Neural cell (in vitro differentiated cells): Measurements from ENCODE around the gene ADGRL3. TPM values are rescaled to one million over a fixed set of nuclear protein-coding genes. Genes with fewer than 3 reads are reported as not detected.

ENCODE experiments used
- H2AFZ ChIP-seq: fragments of 200-600, 300-800 bp; sonication (generic), shearing (Covaris generic); 2 replicates; pipeline ENCODE4 v1.6.0; 2014; ENCODE audit warnings: low read depth, mild to moderate bottlenecking, antibody characterized with exemption, low read length, moderate library complexity
- H3F3A ChIP-seq: fragments of 200-600 bp; shearing (Covaris generic); 2 replicates; pipeline ENCODE4 v1.6.1; 2016; ENCODE audit warnings: mild to moderate bottlenecking, moderate library complexity, mixed read lengths, antibody characterized with exemption, low read length; ENCODE audit not compliant: insufficient read depth, poor library complexity, severe bottlenecking
- H3K27ac ChIP-seq: fragments of 200-600, 300-800 bp; sonication (generic), shearing (Covaris generic); 2 replicates; pipeline ENCODE4 v1.5.1; 2014; ENCODE audit warnings: mild to moderate bottlenecking, low read length, moderate library complexity
- H3K27me3 ChIP-seq: fragments of 300-800, 200-600 bp; sonication (generic), shearing (Covaris generic); 2 replicates; pipeline ENCODE4 v1.6.0; 2014; ENCODE audit warnings: mild to moderate bottlenecking, low read depth, low read length, moderate library complexity; ENCODE audit not compliant: insufficient read depth
- H3K36me3 ChIP-seq: fragments of 300-800, 200-600 bp; sonication (generic), shearing (Covaris generic); 2 replicates; pipeline ENCODE4 v1.5.1; 2014; ENCODE audit warnings: mild to moderate bottlenecking, antibody characterized with exemption, low read length, moderate library complexity; ENCODE audit not compliant: insufficient read depth
- H3K4me2 ChIP-seq: fragments of 300-800, 200-600 bp; sonication (generic), shearing (Covaris generic); 2 replicates; pipeline ENCODE4 v1.6.0; 2014; ENCODE audit warnings: mild to moderate bottlenecking, low read length
- H3K4me3 ChIP-seq: fragments of 300-800, 200-600 bp; sonication (generic), shearing (Covaris generic); 2 replicates; pipeline ENCODE4 v1.5.1; 2014; ENCODE audit warnings: mild to moderate bottlenecking, low read length, moderate library complexity
- H3K79me2 ChIP-seq: fragments of 200-600 bp; shearing (Covaris generic); replicated peaks from 2 replicates; pipeline ENCODE4 v1.6.0; 2014; ENCODE audit warnings: mild to moderate bottlenecking, low read length, moderate library complexity; ENCODE audit not compliant: insufficient read depth
- H3K9ac ChIP-seq: fragments of 300-800, 200-600 bp; sonication (generic), shearing (Covaris generic); 2 replicates; pipeline ENCODE4 v1.6.1; 2016; ENCODE audit warnings: mild to moderate bottlenecking, low read length, mixed read lengths
- H3K9me2 ChIP-seq: fragments of 200-600 bp; shearing (Covaris generic); 2 replicates; pipeline ENCODE4 v1.6.1; 2016; ENCODE audit warnings: mild to moderate bottlenecking, low read length, mixed read lengths; ENCODE audit not compliant: insufficient read depth
- H3K9me3 ChIP-seq: fragments of 200-600, 300-800 bp; sonication (generic), shearing (Covaris generic); 2 replicates; pipeline ENCODE4 v1.6.1; 2016; ENCODE audit warnings: mild to moderate bottlenecking, mixed run types, low read length, moderate library complexity, mixed read lengths
- H4K20me1 ChIP-seq: fragments of 200-600 bp; shearing (Covaris generic); 2 replicates; pipeline ENCODE4 v1.6.1; 2016; ENCODE audit warnings: mild to moderate bottlenecking, mixed run types; ENCODE audit not compliant: insufficient read depth
- EP300 ChIP-seq: fragments of 450-650 bp; conservative IDR thresholded peaks from 2 replicates; pipeline ENCODE4 v1.6.1; 2014; ENCODE audit warnings: antibody characterized with exemption, mild to moderate bottlenecking, moderate library complexity; ENCODE audit not compliant: poor library complexity, severe bottlenecking
- EZH2 ChIP-seq: fragments of 200-600, 300-800 bp; shearing (Covaris generic), sonication (generic); IDR thresholded peaks from 2 replicates; pipeline ENCODE4 v1.6.1; 2014; ENCODE audit warnings: antibody characterized with exemption, low read length, borderline replicate concordance, mild to moderate bottlenecking; ENCODE audit not compliant: insufficient read depth, poor library complexity, severe bottlenecking
- MXI1 ChIP-seq: fragments of 450-650 bp; conservative IDR thresholded peaks from 2 replicates; pipeline ENCODE4 v1.6.1; 2014; ENCODE audit warnings: antibody characterized with exemption, mild to moderate bottlenecking; ENCODE audit not compliant: poor library complexity, severe bottlenecking
- POLR2AphosphoS5 ChIP-seq: IDR thresholded peaks from 2 replicates; pipeline ENCODE4 v1.6.1; 2012
- RAD21 ChIP-seq: fragments of 450-650 bp; conservative IDR thresholded peaks from 2 replicates; pipeline ENCODE4 v1.6.1; 2014; ENCODE audit warnings: antibody characterized with exemption, mild to moderate bottlenecking, moderate library complexity
- SMC3 ChIP-seq: fragments of 450-650 bp; conservative IDR thresholded peaks from 2 replicates; pipeline ENCODE4 v1.6.1; 2014; ENCODE audit warnings: antibody characterized with exemption, mild to moderate bottlenecking, moderate library complexity; ENCODE audit not compliant: poor library complexity
- TAF1 ChIP-seq: IDR thresholded peaks from 2 replicates; pipeline ENCODE4 v1.6.1; 2012; ENCODE audit warnings: low read depth
- polyA plus RNA-seq: library from polyadenylated mRNA; depleted of rRNA; stranded (reverse); fragments of >200 nt; gene quantifications from 2 replicates; pipeline ENCODE4 v1.2.3, GENCODE V29; 2014
- TF ChIP-seq, protein P1 (sequence below): IDR thresholded peaks from 2 replicates; pipeline ENCODE4 v1.6.1; 2012; ENCODE audit warnings: borderline replicate concordance
- TF ChIP-seq, protein P2 (sequence below): fragments of 450-650 bp; IDR thresholded peaks from 2 replicates; pipeline ENCODE4 v1.5.1; 2014; ENCODE audit warnings: antibody characterized with exemption, mild to moderate bottlenecking, moderate library complexity; ENCODE audit not compliant: poor library complexity, severe bottlenecking

ADGRL3 gene
- polyA plus RNA-seq, 1 donor from 2014 or later, result 99.4 TPM

DNA sequence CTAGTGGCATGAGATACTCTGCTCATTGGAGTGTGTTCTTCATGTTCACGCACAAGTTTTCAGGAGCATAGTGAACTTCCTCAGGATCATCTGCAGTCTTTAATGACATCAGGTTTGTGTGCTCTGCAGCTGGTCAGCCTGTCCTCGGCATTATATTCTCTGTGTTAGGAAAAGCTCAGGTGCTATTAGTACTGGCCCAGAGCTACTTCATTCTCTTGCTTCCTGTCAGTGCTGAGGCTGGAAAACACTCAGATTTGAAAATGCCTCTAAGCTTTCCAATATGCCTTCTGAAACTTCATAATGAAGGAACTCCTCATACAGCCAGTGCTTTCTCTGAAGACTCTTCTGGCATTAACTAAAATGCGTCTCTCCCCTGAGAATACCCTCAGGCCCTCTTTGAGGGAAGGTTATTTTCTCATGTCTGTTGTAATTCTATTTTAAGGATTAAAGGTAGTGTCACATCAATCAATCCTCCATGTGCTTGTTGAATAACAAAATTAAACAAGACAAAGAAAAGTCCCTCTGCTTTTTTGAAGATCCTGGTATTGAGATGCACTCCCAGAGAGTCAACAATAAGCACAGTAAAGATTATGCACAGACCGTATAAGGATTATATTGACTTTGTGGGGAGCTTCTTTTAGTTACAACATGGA lies 666.4 kb downstream of the ADGRL3 start:
- TF ChIP-seq MXI1, result no peak
- no peak for TF ChIP-seq TAF1
- TF ChIP-seq POLR2AphosphoS5, result no peak
- TF ChIP-seq EZH2, result no peak
- TF ChIP-seq SMC3, result no peak
- no peak for TF ChIP-seq RAD21

DNA sequence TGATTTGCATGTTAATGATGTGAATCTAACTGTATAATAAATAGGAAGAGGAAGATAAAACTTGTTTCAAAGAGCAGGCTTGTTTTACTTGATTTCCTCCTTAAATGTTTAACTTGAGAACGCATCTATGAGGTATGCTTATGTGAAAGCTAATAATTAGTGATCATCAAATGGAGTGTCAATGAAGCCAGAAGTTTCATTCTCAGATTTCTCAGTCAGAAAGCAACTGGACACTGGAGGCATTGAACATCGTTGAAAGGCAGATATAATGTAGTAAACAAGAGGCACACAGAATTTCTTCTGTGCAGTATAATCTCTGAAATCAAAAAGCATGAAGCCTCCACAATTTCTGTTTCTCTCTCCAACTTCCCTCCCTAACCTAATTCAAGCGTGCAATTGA lies 672.9 kb downstream of the ADGRL3 start:
- TF ChIP-seq POLR2AphosphoS5 (no peak), SMC3 (no peak), TAF1 (no peak), EP300 (no peak), RAD21 (no peak), EZH2 (no peak), MXI1 (no peak)
- TF ChIP-seq, protein P1, sequence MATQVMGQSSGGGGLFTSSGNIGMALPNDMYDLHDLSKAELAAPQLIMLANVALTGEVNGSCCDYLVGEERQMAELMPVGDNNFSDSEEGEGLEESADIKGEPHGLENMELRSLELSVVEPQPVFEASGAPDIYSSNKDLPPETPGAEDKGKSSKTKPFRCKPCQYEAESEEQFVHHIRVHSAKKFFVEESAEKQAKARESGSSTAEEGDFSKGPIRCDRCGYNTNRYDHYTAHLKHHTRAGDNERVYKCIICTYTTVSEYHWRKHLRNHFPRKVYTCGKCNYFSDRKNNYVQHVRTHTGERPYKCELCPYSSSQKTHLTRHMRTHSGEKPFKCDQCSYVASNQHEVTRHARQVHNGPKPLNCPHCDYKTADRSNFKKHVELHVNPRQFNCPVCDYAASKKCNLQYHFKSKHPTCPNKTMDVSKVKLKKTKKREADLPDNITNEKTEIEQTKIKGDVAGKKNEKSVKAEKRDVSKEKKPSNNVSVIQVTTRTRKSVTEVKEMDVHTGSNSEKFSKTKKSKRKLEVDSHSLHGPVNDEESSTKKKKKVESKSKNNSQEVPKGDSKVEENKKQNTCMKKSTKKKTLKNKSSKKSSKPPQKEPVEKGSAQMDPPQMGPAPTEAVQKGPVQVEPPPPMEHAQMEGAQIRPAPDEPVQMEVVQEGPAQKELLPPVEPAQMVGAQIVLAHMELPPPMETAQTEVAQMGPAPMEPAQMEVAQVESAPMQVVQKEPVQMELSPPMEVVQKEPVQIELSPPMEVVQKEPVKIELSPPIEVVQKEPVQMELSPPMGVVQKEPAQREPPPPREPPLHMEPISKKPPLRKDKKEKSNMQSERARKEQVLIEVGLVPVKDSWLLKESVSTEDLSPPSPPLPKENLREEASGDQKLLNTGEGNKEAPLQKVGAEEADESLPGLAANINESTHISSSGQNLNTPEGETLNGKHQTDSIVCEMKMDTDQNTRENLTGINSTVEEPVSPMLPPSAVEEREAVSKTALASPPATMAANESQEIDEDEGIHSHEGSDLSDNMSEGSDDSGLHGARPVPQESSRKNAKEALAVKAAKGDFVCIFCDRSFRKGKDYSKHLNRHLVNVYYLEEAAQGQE, result no peak
- TF ChIP-seq, protein P2, sequence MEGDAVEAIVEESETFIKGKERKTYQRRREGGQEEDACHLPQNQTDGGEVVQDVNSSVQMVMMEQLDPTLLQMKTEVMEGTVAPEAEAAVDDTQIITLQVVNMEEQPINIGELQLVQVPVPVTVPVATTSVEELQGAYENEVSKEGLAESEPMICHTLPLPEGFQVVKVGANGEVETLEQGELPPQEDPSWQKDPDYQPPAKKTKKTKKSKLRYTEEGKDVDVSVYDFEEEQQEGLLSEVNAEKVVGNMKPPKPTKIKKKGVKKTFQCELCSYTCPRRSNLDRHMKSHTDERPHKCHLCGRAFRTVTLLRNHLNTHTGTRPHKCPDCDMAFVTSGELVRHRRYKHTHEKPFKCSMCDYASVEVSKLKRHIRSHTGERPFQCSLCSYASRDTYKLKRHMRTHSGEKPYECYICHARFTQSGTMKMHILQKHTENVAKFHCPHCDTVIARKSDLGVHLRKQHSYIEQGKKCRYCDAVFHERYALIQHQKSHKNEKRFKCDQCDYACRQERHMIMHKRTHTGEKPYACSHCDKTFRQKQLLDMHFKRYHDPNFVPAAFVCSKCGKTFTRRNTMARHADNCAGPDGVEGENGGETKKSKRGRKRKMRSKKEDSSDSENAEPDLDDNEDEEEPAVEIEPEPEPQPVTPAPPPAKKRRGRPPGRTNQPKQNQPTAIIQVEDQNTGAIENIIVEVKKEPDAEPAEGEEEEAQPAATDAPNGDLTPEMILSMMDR, result no peak
- no peak overlapping the region for H2AFZ ChIP-seq
- no peak overlapping the region for H3K27ac ChIP-seq
- H3F3A ChIP-seq, result no peaks in the 10 kb centered on the region
- H3K79me2 ChIP-seq, result no peaks in the 10 kb centered on the region
- H3K9me3 ChIP-seq, result no peaks in the 10 kb centered on the region
- H3K4me2 ChIP-seq, result no peak overlapping the region
- H3K27me3 ChIP-seq, result no peaks in the 10 kb centered on the region
- no peaks in the 10 kb centered on the region for H3K36me3 ChIP-seq
- H3K4me3 ChIP-seq, result no peak overlapping the region
- no peaks in the 10 kb centered on the region for H3K9me2 ChIP-seq
- H4K20me1 ChIP-seq, result no peaks in the 10 kb centered on the region
- H3K9ac ChIP-seq, result no peak overlapping the region

More for the DNA sequence above, 666.4 kb downstream of the ADGRL3 start:
- H3F3A ChIP-seq, result no peaks in the 10 kb centered on the region
- no peaks in the 10 kb centered on the region for H3K36me3 ChIP-seq
- H2AFZ ChIP-seq, result no peak overlapping the region
- no peaks in the 10 kb centered on the region for H3K9me3 ChIP-seq
- H3K27me3 ChIP-seq, result no peaks in the 10 kb centered on the region
- H3K9me2 ChIP-seq, result no peaks in the 10 kb centered on the region
- H4K20me1 ChIP-seq, result no peaks in the 10 kb centered on the region
- H3K79me2 ChIP-seq, result no peaks in the 10 kb centered on the region
- no peak overlapping the region for H3K27ac ChIP-seq
- no peak overlapping the region for H3K4me3 ChIP-seq
- H3K9ac ChIP-seq, result no peak overlapping the region
- H3K4me2 ChIP-seq, result no peak overlapping the region
